MCF 10A (cell line): ENCODE results near the gene CERS1. TPM values are rescaled to one million over a fixed set of nuclear protein-coding genes. Genes with fewer than 3 reads are reported as not detected.
A peak's percentile ranks its signal among the peaks of the same experiment; 100 is the strongest.

Experiments
- Bru-seq: library from RNA; stranded (reverse); fragments of 400-500 nt; gene quantifications from one replicate; lab custom pipeline; 2021; lab: Mats Ljungman, UMichigan
- BruChase-seq, 2 experiments: library from RNA; stranded (reverse); fragments of 400-500 nt; gene quantifications; one replicate each; lab custom pipeline; 2021; lab: Mats Ljungman, UMichigan
- BruUV-seq: library from RNA; stranded (reverse); fragments of 400-500 nt; replicated peaks from 2 replicates; lab custom pipeline; 2021; lab: Mats Ljungman, UMichigan
- CTCF ChIA-PET: fragments of 300-600 bp; sonication (Branson Sonifier 250); formaldehyde crosslinking; extraction: SDS; loops from one replicate; lab custom pipeline; 2021; ENCODE audit warnings: antibody characterized with exemption, inconsistent platforms; lab: Yijun Ruan, JAX
- POLR2A ChIA-PET: fragments of 300-600, 350-650 bp; sonication (Branson Sonifier 250); formaldehyde crosslinking; extraction: SDS; loops from one replicate; lab custom pipeline; 2020; ENCODE audit warnings: antibody characterized with exemption, inconsistent platforms; lab: Yijun Ruan, JAX
- DNase-seq: peaks from one replicate; pipeline ENCODE4 v3.0.0-alpha.2; 2018; ENCODE audit not compliant: unreplicated experiment
- H3K27ac Mint-ChIP-seq: one replicate; pipeline ENCODE4 v1.8.0; 2022; ENCODE audit warnings: mild to moderate bottlenecking, low read depth, mixed read lengths; ENCODE audit not compliant: unreplicated experiment
- H3K27me3 Mint-ChIP-seq: one replicate; pipeline ENCODE4 v1.8.0; 2022; ENCODE audit warnings: mixed read lengths; ENCODE audit not compliant: insufficient read depth, unreplicated experiment
- H3K36me3 Mint-ChIP-seq: one replicate; pipeline ENCODE4 v1.8.0; 2022; ENCODE audit warnings: mild to moderate bottlenecking, moderate library complexity, mixed read lengths; ENCODE audit not compliant: insufficient read depth, unreplicated experiment
- H3K4me1 Mint-ChIP-seq: one replicate; pipeline ENCODE4 v1.8.0; 2022; ENCODE audit warnings: mixed read lengths; ENCODE audit not compliant: insufficient read depth, unreplicated experiment
- H3K4me3 Mint-ChIP-seq: one replicate; pipeline ENCODE4 v1.8.0; 2022; ENCODE audit warnings: mild to moderate bottlenecking, moderate library complexity, mixed read lengths; ENCODE audit not compliant: unreplicated experiment
- H3K9me3 Mint-ChIP-seq: one replicate; pipeline ENCODE4 v1.8.0; 2022; ENCODE audit warnings: mixed read lengths; ENCODE audit not compliant: unreplicated experiment
- CTCF ChIP-seq: fragments of 200-600 bp; IDR thresholded peaks from one replicate; pipeline ENCODE4 v1.8.0; 2022; ENCODE audit warnings: antibody characterized with exemption, mild to moderate bottlenecking; ENCODE audit not compliant: unreplicated experiment
- intact Hi-C: fragments of 100-400 bp; cut with micrococcal nuclease; formaldehyde crosslinking; loops from 2 replicates; pipeline ENCODE4 v1.14.1; 2022
- long read RNA-seq: library from polyadenylated mRNA; stranded (forward); transcript quantifications from one replicate; pipeline ENCODE4 v2.0.0, GENCODE V29; 2022
- total RNA-seq: library from RNA; stranded (reverse); gene quantifications from 2 replicates; pipeline ENCODE4 v1.2.3, GENCODE V29; 2022

The CERS1 gene
- total RNA-seq (not detected in 2 replicates), Bru-seq, nascent RNA (not detected), BruChase-seq, experiment 1, labeled RNA remaining after a 6-hour chase (percentile 50 among the genes with signal in this experiment), BruChase-seq, experiment 2, labeled RNA remaining after a 2-hour chase (percentile 22 among the genes with signal in this experiment)
- long read RNA-seq = 0 reads

- H3K27me3 Mint-ChIP-seq = peaks cover 37% of the 10 kb centered on the region
- no peaks in the 10 kb centered on the region for H3K4me1 Mint-ChIP-seq
- no TSS peak for BruUV-seq
- intact Hi-C loops = loop anchor here (1.0 kb wide), 1 partner anchor 90 kb away; no protein-coding TSS in a partner anchor
- CTCF ChIA-PET = interaction anchor here (0.6 to 1.1 kb wide), 4 partner anchors 21 to 135 kb away, joined by 3 to 6 read pairs (median 4); no protein-coding TSS in a partner anchor
- no peaks in the 10 kb centered on the region for H3K9me3 Mint-ChIP-seq
- no peak within 1 kb of the TSS for H3K27ac Mint-ChIP-seq
- no peaks in the 10 kb centered on the region for H3K36me3 Mint-ChIP-seq
- TF ChIP-seq CTCF = no peak
- POLR2A ChIA-PET = interaction anchor here (0.6 kb wide), 2 partner anchors 12 to 611 kb away, joined by 3 read pairs; no protein-coding TSS in a partner anchor
- peak within 1 kb of the TSS; percentile 64 for H3K4me3 Mint-ChIP-seq
- DNase-seq = no peak
These were observed at the start of gene CERS1 for GRCh38 chr19:18895824-18896341. CERS1 (minus strand) TSS chr19:18896158; CDS start chr19:18896072, 86 bp downstream.

- peaks cover 6% of the 10 kb centered on the region for H3K36me3 Mint-ChIP-seq
- no peaks in the 10 kb centered on the region for H3K4me1 Mint-ChIP-seq
- no peak overlapping the region for H3K27ac Mint-ChIP-seq
- BruUV-seq = no TSS peak
- no peaks in the 10 kb centered on the region for H3K27me3 Mint-ChIP-seq
- ChIA-PET POLR2A (no interaction called here), CTCF (interaction anchor here (0.6 to 1.0 kb wide), 3 partner anchors 41 to 545 kb away, joined by 3 read pairs; no protein-coding TSS in a partner anchor)
- intact Hi-C loops = no loop called here
- no peaks in the 10 kb centered on the region for H3K9me3 Mint-ChIP-seq
- no peak for TF ChIP-seq CTCF
- DNase-seq = no peak
- no peak overlapping the region for H3K4me3 Mint-ChIP-seq
These were observed 49.3 kb upstream of the CERS1 start for GRCh38 chr19:18945297-18945696.

GRCh38 chr19:18943465-18943864 lies 47.5 kb upstream of the CERS1 start:
- intact Hi-C loops = no loop called here

More at GRCh38 chr19:18943465-18943864, 47.5 kb upstream of the CERS1 start:
- no TSS peak for BruUV-seq
- no peaks in the 10 kb centered on the region for H3K27me3 Mint-ChIP-seq
- peaks cover 6% of the 10 kb centered on the region for H3K36me3 Mint-ChIP-seq
- ChIA-PET CTCF (interaction anchor here (0.7 to 1.8 kb wide), 3 partner anchors 24 to 261 kb away, joined by 3 to 4 read pairs (median 3); partner anchors contain the start of genes COPE and DDX49), POLR2A (no interaction called here)
- no peak for DNase-seq
- no peak overlapping the region for H3K4me3 Mint-ChIP-seq
- H3K4me1 Mint-ChIP-seq = peaks cover 12% of the 10 kb centered on the region
- no peak for TF ChIP-seq CTCF
- H3K9me3 Mint-ChIP-seq = no peaks in the 10 kb centered on the region
- no peak overlapping the region for H3K27ac Mint-ChIP-seq
